ENCODE results near the gene ICAM4. TPM values are rescaled to one million over a fixed set of nuclear protein-coding genes. Genes with fewer than 3 reads are reported as not detected.

ICAM4 gene
- total and polyA plus RNA-seq, 2 donors: 3.1 to 3.8 TPM

GRCh38 chr19:10292789-10293636, 6.3 kb downstream of the ICAM4 start:
- H3K4me3 ChIP-seq (ENCODE audit: low read length in 2 of 2): peak overlapping the region in 1 of 2 donors; percentile 25

DNA sequence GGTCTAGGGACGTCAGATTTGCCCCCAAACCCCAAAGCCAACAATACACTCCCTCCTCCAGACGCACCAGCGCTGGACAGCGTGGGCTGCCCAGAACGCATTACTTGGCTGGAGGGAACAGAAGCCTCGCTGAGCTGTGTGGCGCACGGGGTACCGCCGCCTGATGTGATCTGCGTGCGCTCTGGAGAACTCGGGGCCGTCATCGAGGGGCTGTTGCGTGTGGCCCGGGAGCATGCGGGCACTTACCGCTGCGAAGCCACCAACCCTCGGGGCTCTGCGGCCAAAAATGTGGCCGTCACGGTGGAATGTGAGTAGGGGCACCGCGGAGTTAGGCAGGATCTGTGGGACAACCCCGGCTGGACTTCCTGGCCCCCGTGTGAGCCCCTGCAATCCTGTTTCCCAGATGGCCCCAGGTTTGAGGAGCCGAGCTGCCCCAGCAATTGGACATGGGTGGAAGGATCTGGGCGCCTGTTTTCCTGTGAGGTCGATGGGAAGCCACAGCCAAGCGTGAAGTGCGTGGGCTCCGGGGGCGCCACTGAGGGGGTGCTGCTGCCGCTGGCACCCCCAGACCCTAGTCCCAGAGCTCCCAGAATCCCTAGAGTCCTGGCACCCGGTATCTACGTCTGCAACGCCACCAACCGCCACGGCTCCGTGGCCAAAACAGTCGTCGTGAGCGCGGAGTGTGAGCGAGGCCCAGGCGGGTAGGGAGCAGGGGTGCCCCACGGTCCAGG, 7.0 kb downstream of the ICAM4 start:
- peaks cover 81 to 98% of the 10 kb centered on the region in 2 donors for H3K27me3 ChIP-seq (ENCODE audit: control insufficient read depth in 2 of 2, insufficient read depth in 1 of 2, low read length in 1 of 2)
- peaks cover 33 to 59% of the 10 kb centered on the region in 2 donors for H3K4me1 ChIP-seq (ENCODE audit: control insufficient read depth in 2 of 2, insufficient read depth in 2 of 2, low read length in 2 of 2)
- H3K4me3 ChIP-seq (ENCODE audit: low read length in 2 of 2): no peak overlapping the region
- no peak for DNase-seq (ENCODE audit: low read depth in 6 of 9, low spot score in 9 of 9)
- no peak overlapping the region for H3K27ac ChIP-seq (ENCODE audit: low read depth in 1 of 2, low read length in 1 of 2)
- WGBS: 19% methylated on average over 49 of the region's 49 CpGs
- peaks cover 2 to 51% of the 10 kb centered on the region in 2 donors for H3K9me3 ChIP-seq (ENCODE audit: control insufficient read depth in 2 of 2, insufficient read depth in 1 of 2, low read length in 1 of 2)
- H3K36me3 ChIP-seq (ENCODE audit: control insufficient read depth in 2 of 2, insufficient read depth in 2 of 2, low read length in 1 of 2): no peaks in the 10 kb centered on the region

More at GRCh38 chr19:10292789-10293636, 6.3 kb downstream of the ICAM4 start:
- DNase-seq (ENCODE audit: low read depth in 6 of 9, low spot score in 9 of 9): no peak
- Histone ChIP-seq H3K27ac (ENCODE audit: low read depth in 1 of 2, low read length in 1 of 2) (no peak overlapping the region), H3K9me3 (ENCODE audit: control insufficient read depth in 2 of 2, insufficient read depth in 1 of 2, low read length in 1 of 2) (peaks cover 2 to 58% of the 10 kb centered on the region in 2 donors), H3K36me3 (ENCODE audit: control insufficient read depth in 2 of 2, insufficient read depth in 2 of 2, low read length in 1 of 2) (no peaks in the 10 kb centered on the region), H3K4me1 (ENCODE audit: control insufficient read depth in 2 of 2, insufficient read depth in 2 of 2, low read length in 2 of 2) (peaks cover 36 to 66% of the 10 kb centered on the region in 2 donors), H3K27me3 (ENCODE audit: control insufficient read depth in 2 of 2, insufficient read depth in 1 of 2, low read length in 1 of 2) (peaks cover 89 to 100% of the 10 kb centered on the region in 2 donors)
- 19% methylated on average over 56 of the region's 56 CpGs for WGBS

- H3K36me3 ChIP-seq (ENCODE audit: control insufficient read depth in 2 of 2, insufficient read depth in 2 of 2, low read length in 1 of 2): no peaks in the 10 kb centered on the region
- no peak overlapping the region for H3K4me3 ChIP-seq (ENCODE audit: low read length in 2 of 2)
- peaks cover 2 to 46% of the 10 kb centered on the region in 2 donors for H3K9me3 ChIP-seq (ENCODE audit: control insufficient read depth in 2 of 2, insufficient read depth in 1 of 2, low read length in 1 of 2)
- WGBS: 8% methylated on average over 25 of the region's 25 CpGs
- H3K27ac ChIP-seq (ENCODE audit: low read depth in 1 of 2, low read length in 1 of 2): no peak overlapping the region
- DNase-seq (ENCODE audit: low read depth in 6 of 9, low spot score in 9 of 9): no peak
- H3K4me1 ChIP-seq (ENCODE audit: control insufficient read depth in 2 of 2, insufficient read depth in 2 of 2, low read length in 2 of 2): peaks cover 28 to 53% of the 10 kb centered on the region in 2 donors
- H3K27me3 ChIP-seq (ENCODE audit: control insufficient read depth in 2 of 2, insufficient read depth in 1 of 2, low read length in 1 of 2): peaks cover 75 to 97% of the 10 kb centered on the region in 2 donors
Observed at GRCh38 chr19:10294368-10294697, 7.6 kb downstream of the ICAM4 start.

DNA sequence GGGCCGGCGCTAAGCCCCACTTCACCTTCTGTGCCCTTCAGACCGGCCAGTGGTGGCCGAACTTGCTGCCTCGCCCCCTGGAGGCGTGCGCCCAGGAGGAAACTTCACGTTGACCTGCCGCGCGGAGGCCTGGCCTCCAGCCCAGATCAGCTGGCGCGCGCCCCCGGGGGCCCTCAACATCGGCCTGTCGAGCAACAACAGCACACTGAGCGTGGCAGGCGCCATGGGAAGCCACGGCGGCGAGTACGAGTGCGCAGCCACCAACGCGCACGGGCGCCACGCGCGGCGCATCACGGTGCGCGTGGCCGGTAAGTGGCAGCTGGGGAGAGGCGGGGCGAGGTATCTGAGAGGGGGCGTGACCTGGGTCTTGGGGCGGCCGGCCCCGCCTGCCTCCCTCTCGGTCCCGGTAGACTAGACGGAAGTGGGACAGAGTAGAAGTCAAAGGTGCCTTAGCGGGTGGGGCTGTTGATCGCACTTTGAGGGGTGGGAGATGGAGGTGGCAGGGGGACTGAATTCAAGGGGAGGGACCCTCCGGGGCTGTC, 8.6 kb downstream of the ICAM4 start:
- DNase-seq (ENCODE audit: low read depth in 6 of 9, low spot score in 9 of 9): peak in 1 of 9 donors; percentile 63
- H3K27ac ChIP-seq (ENCODE audit: low read depth in 1 of 2, low read length in 1 of 2): no peak overlapping the region
- H3K36me3 ChIP-seq (ENCODE audit: control insufficient read depth in 2 of 2, insufficient read depth in 2 of 2, low read length in 1 of 2): no peaks in the 10 kb centered on the region
- 2% methylated on average over 48 of the region's 48 CpGs for WGBS
- H3K4me1 ChIP-seq (ENCODE audit: control insufficient read depth in 2 of 2, insufficient read depth in 2 of 2, low read length in 2 of 2): peaks cover 28 to 45% of the 10 kb centered on the region in 2 donors
- H3K4me3 ChIP-seq (ENCODE audit: low read length in 2 of 2): peak overlapping the region; percentile 16 to 31
- peaks cover 68 to 96% of the 10 kb centered on the region in 2 donors for H3K27me3 ChIP-seq (ENCODE audit: control insufficient read depth in 2 of 2, insufficient read depth in 1 of 2, low read length in 1 of 2)
- H3K9me3 ChIP-seq (ENCODE audit: control insufficient read depth in 2 of 2, insufficient read depth in 1 of 2, low read length in 1 of 2): peaks cover 2 to 40% of the 10 kb centered on the region in 2 donors

DNA sequence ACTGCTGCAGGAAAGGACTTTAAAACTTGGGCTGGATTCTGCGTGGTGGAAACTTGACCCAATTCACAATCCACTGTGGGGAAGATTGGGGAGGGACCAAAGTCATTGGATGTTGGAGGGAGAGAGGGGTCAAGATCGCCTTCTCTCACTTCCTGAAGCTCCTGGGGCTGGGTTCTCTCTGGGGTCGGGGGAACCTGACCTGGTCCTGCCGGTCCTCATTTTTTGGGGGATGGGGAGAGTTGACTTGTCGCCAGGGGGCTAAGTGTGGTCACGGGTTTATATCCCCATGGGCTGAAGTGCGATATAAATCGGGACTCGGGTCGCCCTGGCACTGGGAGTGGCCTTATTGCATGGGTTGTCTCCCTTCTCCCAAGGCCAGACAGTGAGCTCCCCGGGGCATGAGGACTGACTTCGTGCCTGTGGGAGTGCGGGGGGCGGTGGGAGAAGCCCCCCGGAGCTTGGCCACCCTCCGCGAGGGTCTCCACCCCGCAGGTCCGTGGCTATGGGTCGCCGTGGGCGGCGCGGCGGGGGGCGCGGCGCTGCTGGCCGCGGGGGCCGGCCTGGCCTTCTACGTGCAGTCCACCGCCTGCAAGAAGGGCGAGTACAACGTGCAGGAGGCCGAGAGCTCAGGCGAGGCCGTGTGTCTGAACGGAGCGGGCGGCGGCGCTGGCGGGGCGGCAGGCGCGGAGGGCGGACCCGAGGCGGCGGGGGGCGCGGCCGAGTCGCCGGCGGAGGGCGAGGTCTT, 9.3 kb downstream of the ICAM4 start:
- Histone ChIP-seq H3K36me3 (ENCODE audit: control insufficient read depth in 2 of 2, insufficient read depth in 2 of 2, low read length in 1 of 2) (no peaks in the 10 kb centered on the region), H3K9me3 (ENCODE audit: control insufficient read depth in 2 of 2, insufficient read depth in 1 of 2, low read length in 1 of 2) (peaks cover 2 to 34% of the 10 kb centered on the region in 2 donors), H3K4me3 (ENCODE audit: low read length in 2 of 2) (peak overlapping the region; percentile 16 to 31), H3K27ac (ENCODE audit: low read depth in 1 of 2, low read length in 1 of 2) (no peak overlapping the region), H3K27me3 (ENCODE audit: control insufficient read depth in 2 of 2, insufficient read depth in 1 of 2, low read length in 1 of 2) (peaks cover 61 to 89% of the 10 kb centered on the region in 2 donors), H3K4me1 (ENCODE audit: control insufficient read depth in 2 of 2, insufficient read depth in 2 of 2, low read length in 2 of 2) (peaks cover 25 to 39% of the 10 kb centered on the region in 2 donors)
- WGBS: 14% methylated on average over 58 of the region's 58 CpGs
- no peak for DNase-seq (ENCODE audit: low read depth in 6 of 9, low spot score in 9 of 9)

- H3K27ac ChIP-seq (ENCODE audit: low read depth in 1 of 2, low read length in 1 of 2): no peak overlapping the region
Observed at GRCh38 chr19:10299545-10300458, 13.0 kb downstream of the ICAM4 start.

GRCh38 chr19:10305139-10305806, 18.5 kb downstream of the ICAM4 start:
- Histone ChIP-seq H3K9me3 (ENCODE audit: control insufficient read depth in 2 of 2, insufficient read depth in 1 of 2, low read length in 1 of 2) (no peaks in the 10 kb centered on the region), H3K36me3 (ENCODE audit: control insufficient read depth in 2 of 2, insufficient read depth in 2 of 2, low read length in 1 of 2) (peaks cover 0 to 5% of the 10 kb centered on the region in 2 donors), H3K27me3 (ENCODE audit: control insufficient read depth in 2 of 2, insufficient read depth in 1 of 2, low read length in 1 of 2) (peaks cover under 1 to 3% of the 10 kb centered on the region in 2 donors), H3K4me1 (ENCODE audit: control insufficient read depth in 2 of 2, insufficient read depth in 2 of 2, low read length in 2 of 2) (no peaks in the 10 kb centered on the region), H3K27ac (ENCODE audit: low read depth in 1 of 2, low read length in 1 of 2) (no peak overlapping the region), H3K4me3 (ENCODE audit: low read length in 2 of 2) (no peak overlapping the region)
- no peak for DNase-seq (ENCODE audit: low read depth in 6 of 9, low spot score in 9 of 9)
- WGBS: 68% methylated on average over 17 of the region's 17 CpGs

More at GRCh38 chr19:10299545-10300458, 13.0 kb downstream of the ICAM4 start:
- Histone ChIP-seq H3K4me3 (ENCODE audit: low read length in 2 of 2) (no peak overlapping the region), H3K9me3 (ENCODE audit: control insufficient read depth in 2 of 2, insufficient read depth in 1 of 2, low read length in 1 of 2) (peaks cover 0 to 10% of the 10 kb centered on the region in 2 donors), H3K27me3 (ENCODE audit: control insufficient read depth in 2 of 2, insufficient read depth in 1 of 2, low read length in 1 of 2) (peaks cover 26 to 52% of the 10 kb centered on the region in 2 donors), H3K36me3 (ENCODE audit: control insufficient read depth in 2 of 2, insufficient read depth in 2 of 2, low read length in 1 of 2) (no peaks in the 10 kb centered on the region), H3K4me1 (ENCODE audit: control insufficient read depth in 2 of 2, insufficient read depth in 2 of 2, low read length in 2 of 2) (peaks cover 9 to 14% of the 10 kb centered on the region in 2 donors)
- WGBS: 37% methylated on average over 14 of the region's 14 CpGs
- DNase-seq (ENCODE audit: low read depth in 6 of 9, low spot score in 9 of 9): no peak

Measured in thymus (tissue), 11 donors.